Peyer's patch (tissue), 4 donors: ENCODE results near the gene UROC1.

Source experiments
- POLR2A ChIP-seq, 2 donors: fragments of 450-650 bp; IDR thresholded peaks; one replicate each; pipeline ENCODE4 v1.5.1; 2017; ENCODE audit warnings: antibody characterized with exemption in 2 of 2, mild to moderate bottlenecking in 2 of 2, moderate library complexity in 2 of 2
- TF ChIP-seq, protein P1 (sequence below), 6 experiments: fragments of 450-650 bp in 4 of 6; fragments of 200-600 bp in 2 of 6; sonication (generic) in 1 of 6; IDR thresholded peaks; one replicate each; pipeline ENCODE4 v1.5.1; 2017 to 2019; ENCODE audit warnings: antibody characterized with exemption in 6 of 6, mild to moderate bottlenecking in 3 of 6, moderate library complexity in 1 of 6

DNA sequence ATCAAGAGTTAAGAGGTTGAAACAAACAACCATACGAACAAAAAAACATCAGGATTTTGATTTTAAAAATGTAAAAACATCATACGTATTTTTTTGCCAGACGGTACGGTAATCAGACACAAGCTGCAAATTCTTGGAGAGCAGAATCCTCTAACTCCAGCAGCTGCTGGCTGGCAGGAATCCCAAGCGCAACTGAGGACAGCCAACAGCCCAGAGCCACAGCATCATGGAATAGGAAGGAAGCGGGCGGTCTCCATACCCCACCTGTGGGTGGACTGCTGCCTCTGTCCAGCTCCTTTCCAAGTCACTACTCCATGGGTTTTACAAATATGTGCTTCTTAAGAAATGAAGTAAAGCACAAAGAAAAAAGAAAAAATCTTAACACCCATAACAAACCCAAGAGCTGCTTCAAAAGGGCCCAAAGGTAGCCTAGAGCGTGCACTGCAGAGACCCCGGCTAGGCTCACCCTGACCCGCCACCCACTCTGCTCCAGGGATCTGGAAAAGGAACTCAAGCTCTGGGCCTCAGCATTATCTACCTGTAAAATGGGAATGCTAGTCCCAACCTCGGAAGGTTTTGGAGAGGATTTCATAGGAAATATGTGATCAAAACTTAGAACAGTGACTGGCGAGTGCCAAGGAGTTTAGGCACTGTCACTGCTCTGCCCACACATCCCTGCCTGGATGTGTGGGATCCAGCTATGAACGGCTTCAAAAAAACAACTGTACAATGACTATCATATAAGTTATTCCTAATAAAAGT lies 75.3 kb downstream of the UROC1 start:
- TF ChIP-seq, protein P1, sequence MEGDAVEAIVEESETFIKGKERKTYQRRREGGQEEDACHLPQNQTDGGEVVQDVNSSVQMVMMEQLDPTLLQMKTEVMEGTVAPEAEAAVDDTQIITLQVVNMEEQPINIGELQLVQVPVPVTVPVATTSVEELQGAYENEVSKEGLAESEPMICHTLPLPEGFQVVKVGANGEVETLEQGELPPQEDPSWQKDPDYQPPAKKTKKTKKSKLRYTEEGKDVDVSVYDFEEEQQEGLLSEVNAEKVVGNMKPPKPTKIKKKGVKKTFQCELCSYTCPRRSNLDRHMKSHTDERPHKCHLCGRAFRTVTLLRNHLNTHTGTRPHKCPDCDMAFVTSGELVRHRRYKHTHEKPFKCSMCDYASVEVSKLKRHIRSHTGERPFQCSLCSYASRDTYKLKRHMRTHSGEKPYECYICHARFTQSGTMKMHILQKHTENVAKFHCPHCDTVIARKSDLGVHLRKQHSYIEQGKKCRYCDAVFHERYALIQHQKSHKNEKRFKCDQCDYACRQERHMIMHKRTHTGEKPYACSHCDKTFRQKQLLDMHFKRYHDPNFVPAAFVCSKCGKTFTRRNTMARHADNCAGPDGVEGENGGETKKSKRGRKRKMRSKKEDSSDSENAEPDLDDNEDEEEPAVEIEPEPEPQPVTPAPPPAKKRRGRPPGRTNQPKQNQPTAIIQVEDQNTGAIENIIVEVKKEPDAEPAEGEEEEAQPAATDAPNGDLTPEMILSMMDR (IDR thresholded peaks at IDR 0.05), result no peak
- TF ChIP-seq POLR2A (IDR thresholded peaks at IDR 0.05), result no peak
